ENCODE measurements around the gene GCAT.

- TF ChIP-seq CTCF (IDR thresholded peaks at IDR 0.05): no peak
- TF ChIP-seq POLR2A (IDR thresholded peaks at IDR 0.05): no peak
Observed at GRCh38 chr22:37782340-37783168, 25.2 kb upstream of the GCAT start.
